ENCODE measurements around the gene NRARP.
"Not testable (repeated sequence)": the region's sequence is repeated elsewhere in the genome, so short reads cannot be mapped to it uniquely, and the experiment has no call there.

The NRARP gene

GRCh38 chr9:137275588-137276472 lies 26.2 kb downstream of the NRARP start:
- DNase-seq, result no peak

GRCh38 chr9:137275203-137275587 lies 26.9 kb downstream of the NRARP start:
- no peak for DNase-seq

GRCh38 chr9:137273611-137274320 lies 28.3 kb downstream of the NRARP start:
- DNase-seq, result no peak

GRCh38 chr9:137273095-137273490 lies 29.0 kb downstream of the NRARP start:
- DNase-seq, result no peak

GRCh38 chr9:137272241-137273094 lies 29.6 kb downstream of the NRARP start:
- no peak for DNase-seq

GRCh38 chr9:137271696-137272076 lies 30.4 kb downstream of the NRARP start:
- no peak for DNase-seq

GRCh38 chr9:137270929-137271695 lies 31.0 kb downstream of the NRARP start:
- DNase-seq, result peak in 1 of 4 experiments; percentile 14

GRCh38 chr9:137269231-137269772 lies 32.8 kb downstream of the NRARP start:
- DNase-seq, result no peak

- DNase-seq, result no peak
Observed at GRCh38 chr9:137268538-137269201, 33.4 kb downstream of the NRARP start.

GRCh38 chr9:137267933-137268355 lies 34.1 kb downstream of the NRARP start:
- DNase-seq, result no peak

- DNase-seq, result no peak
Observed at GRCh38 chr9:137266585-137267453, 35.3 kb downstream of the NRARP start.

- DNase-seq, result no peak
Observed at GRCh38 chr9:137266162-137266527, 35.9 kb downstream of the NRARP start.

GRCh38 chr9:137265496-137266161 lies 36.4 kb downstream of the NRARP start:
- DNase-seq, result no peak

- DNase-seq, result no peak
Observed at GRCh38 chr9:137264067-137264466, 38.0 kb downstream of the NRARP start.

GRCh38 chr9:137263506-137263905 lies 38.6 kb downstream of the NRARP start:
- DNase-seq, result no peak

- DNase-seq, result no peak
Observed at GRCh38 chr9:137262909-137263285, 39.2 kb downstream of the NRARP start.

GRCh38 chr9:137262173-137262908 lies 39.7 kb downstream of the NRARP start:
- not testable (repeated sequence) for DNase-seq

- DNase-seq, result no peak
Observed at GRCh38 chr9:137256856-137257255, 45.2 kb downstream of the NRARP start.

GRCh38 chr9:137256362-137256761 lies 45.7 kb downstream of the NRARP start:
- DNase-seq, result no peak
